ENCODE results near the gene TRIM2.

Gene TRIM2

DNA sequence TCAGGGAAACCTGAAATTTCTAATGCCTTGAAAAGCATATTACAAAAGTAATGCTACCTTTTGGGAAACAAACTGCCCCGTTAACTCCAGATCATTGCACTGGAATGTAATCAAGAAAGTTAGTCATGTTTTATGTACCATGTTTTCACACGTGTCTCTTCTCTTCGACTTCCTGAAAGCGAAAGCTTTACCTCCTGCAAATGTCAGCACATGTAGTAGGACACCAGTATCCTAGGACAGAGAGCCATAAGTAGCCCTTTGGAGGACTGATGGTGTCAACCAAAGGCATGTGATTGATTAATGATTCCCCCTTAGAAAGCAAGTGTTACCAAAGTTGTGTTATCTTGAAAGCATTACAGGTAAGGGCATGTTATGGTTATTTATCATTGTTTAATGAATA is 131.4 kb downstream of the TRIM2 start:
- no peaks in the 10 kb centered on the region for H3K27me3 ChIP-seq (ENCODE audit: insufficient read depth, poor library complexity, severe bottlenecking)
- no peak overlapping the region for H3K4me3 ChIP-seq (replicated peaks; ENCODE audit: insufficient read depth, low read length)
- no peak overlapping the region for H3K27ac ChIP-seq (replicated peaks)
- DNase-seq (ENCODE audit: low read depth in 1 of 2, low spot score in 1 of 2) = no peak
- TF ChIP-seq, protein P1, sequence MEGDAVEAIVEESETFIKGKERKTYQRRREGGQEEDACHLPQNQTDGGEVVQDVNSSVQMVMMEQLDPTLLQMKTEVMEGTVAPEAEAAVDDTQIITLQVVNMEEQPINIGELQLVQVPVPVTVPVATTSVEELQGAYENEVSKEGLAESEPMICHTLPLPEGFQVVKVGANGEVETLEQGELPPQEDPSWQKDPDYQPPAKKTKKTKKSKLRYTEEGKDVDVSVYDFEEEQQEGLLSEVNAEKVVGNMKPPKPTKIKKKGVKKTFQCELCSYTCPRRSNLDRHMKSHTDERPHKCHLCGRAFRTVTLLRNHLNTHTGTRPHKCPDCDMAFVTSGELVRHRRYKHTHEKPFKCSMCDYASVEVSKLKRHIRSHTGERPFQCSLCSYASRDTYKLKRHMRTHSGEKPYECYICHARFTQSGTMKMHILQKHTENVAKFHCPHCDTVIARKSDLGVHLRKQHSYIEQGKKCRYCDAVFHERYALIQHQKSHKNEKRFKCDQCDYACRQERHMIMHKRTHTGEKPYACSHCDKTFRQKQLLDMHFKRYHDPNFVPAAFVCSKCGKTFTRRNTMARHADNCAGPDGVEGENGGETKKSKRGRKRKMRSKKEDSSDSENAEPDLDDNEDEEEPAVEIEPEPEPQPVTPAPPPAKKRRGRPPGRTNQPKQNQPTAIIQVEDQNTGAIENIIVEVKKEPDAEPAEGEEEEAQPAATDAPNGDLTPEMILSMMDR (IDR thresholded peaks at IDR 0.05; ENCODE audit: insufficient read depth, low read length) = no peak
- TF ChIP-seq REST (IDR thresholded peaks at IDR 0.05; ENCODE audit: insufficient replicate concordance, low read depth) (no peak), SPI1 (IDR thresholded peaks at IDR 0.05; ENCODE audit: borderline replicate concordance, low read depth) (no peak), GABPA (IDR thresholded peaks at IDR 0.05; ENCODE audit: low read depth) (no peak), POLR2AphosphoS5 (IDR thresholded peaks at IDR 0.05; ENCODE audit: low read depth) (no peak)

GRCh38 chr4:153337686-153338085 is 133.4 kb downstream of the TRIM2 start:
- Histone ChIP-seq H3K4me3 (replicated peaks; ENCODE audit: insufficient read depth, low read length) (no peak overlapping the region), H3K27me3 (ENCODE audit: insufficient read depth, poor library complexity, severe bottlenecking) (no peaks in the 10 kb centered on the region), H3K27ac (replicated peaks) (no peak overlapping the region)
- no peak for DNase-seq (ENCODE audit: low read depth in 1 of 2, low spot score in 1 of 2)
- TF ChIP-seq, protein P1 (IDR thresholded peaks at IDR 0.05; ENCODE audit: insufficient read depth, low read length) = no peak
- TF ChIP-seq REST (IDR thresholded peaks at IDR 0.05; ENCODE audit: insufficient replicate concordance, low read depth) (no peak), SPI1 (IDR thresholded peaks at IDR 0.05; ENCODE audit: borderline replicate concordance, low read depth) (no peak), POLR2AphosphoS5 (IDR thresholded peaks at IDR 0.05; ENCODE audit: low read depth) (no peak), GABPA (IDR thresholded peaks at IDR 0.05; ENCODE audit: low read depth) (no peak)

- peak in 1 of 2 experiments; percentile 63 for DNase-seq (ENCODE audit: low read depth in 1 of 2, low spot score in 1 of 2)
- no peak overlapping the region for H3K27ac ChIP-seq (replicated peaks)
- no peak overlapping the region for H3K4me3 ChIP-seq (replicated peaks; ENCODE audit: insufficient read depth, low read length)
Measured at GRCh38 chr4:153341575-153342090, 137.4 kb downstream of the TRIM2 start.

DNA sequence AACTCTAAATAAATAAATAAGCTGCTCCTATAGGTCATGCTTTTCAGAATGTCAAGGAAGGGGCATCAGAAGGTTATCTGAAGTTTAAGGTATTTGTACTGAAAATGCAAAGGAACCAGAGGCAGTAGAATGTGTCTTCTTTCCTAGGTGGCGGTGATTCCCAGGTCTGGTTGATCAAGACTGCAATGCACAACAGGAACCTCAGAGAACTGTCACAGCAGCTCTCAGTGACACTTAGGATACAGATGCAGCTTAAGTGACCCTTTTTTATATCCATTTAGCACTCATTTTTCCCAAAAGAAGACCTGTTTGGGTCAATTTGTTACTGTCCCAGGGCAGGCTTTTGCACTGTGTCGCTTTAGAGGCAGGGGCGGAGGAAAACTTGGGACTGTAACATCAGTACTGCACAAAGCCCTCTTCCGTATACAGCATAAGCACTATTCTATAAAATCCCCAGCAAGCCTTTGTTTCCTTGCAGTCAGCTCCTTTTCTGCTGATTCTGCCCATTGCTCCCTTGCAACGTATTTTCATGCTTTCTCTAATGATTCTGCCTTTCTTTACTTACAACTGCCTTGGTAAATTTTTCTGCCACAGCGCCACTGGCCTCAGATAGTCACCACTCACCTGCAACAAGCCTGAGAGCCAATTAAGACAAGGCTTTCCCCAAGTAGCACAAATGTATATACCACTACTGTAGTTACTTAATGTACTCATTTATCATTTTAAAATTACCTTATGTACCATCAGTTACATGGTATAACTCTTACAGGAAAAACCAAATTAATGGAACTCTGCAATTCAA is 138.7 kb downstream of the TRIM2 start:
- Histone ChIP-seq H3K27ac (replicated peaks) (no peak overlapping the region), H3K27me3 (ENCODE audit: insufficient read depth, poor library complexity, severe bottlenecking) (no peaks in the 10 kb centered on the region), H3K4me3 (replicated peaks; ENCODE audit: insufficient read depth, low read length) (no peak overlapping the region)
- TF ChIP-seq SPI1 (IDR thresholded peaks at IDR 0.05; ENCODE audit: borderline replicate concordance, low read depth) (no peak), GABPA (IDR thresholded peaks at IDR 0.05; ENCODE audit: low read depth) (no peak), POLR2AphosphoS5 (IDR thresholded peaks at IDR 0.05; ENCODE audit: low read depth) (no peak), REST (IDR thresholded peaks at IDR 0.05; ENCODE audit: insufficient replicate concordance, low read depth) (no peak)
- TF ChIP-seq, protein P1 (IDR thresholded peaks at IDR 0.05; ENCODE audit: insufficient read depth, low read length) = no peak
- DNase-seq (ENCODE audit: low read depth in 1 of 2, low spot score in 1 of 2) = no peak

More at GRCh38 chr4:153341575-153342090, 137.4 kb downstream of the TRIM2 start:
- TF ChIP-seq GABPA (IDR thresholded peaks at IDR 0.05; ENCODE audit: low read depth) (no peak), SPI1 (IDR thresholded peaks at IDR 0.05; ENCODE audit: borderline replicate concordance, low read depth) (peak; percentile 97)
- no peaks in the 10 kb centered on the region for H3K27me3 ChIP-seq (ENCODE audit: insufficient read depth, poor library complexity, severe bottlenecking)

All from HL-60 (cell line).